ENCODE results near the gene SLC23A2.

The SLC23A2 gene

GRCh38 chr20:4896971-4897497 lies 104.3 kb downstream of the SLC23A2 start:
- TF ChIP-seq, protein P1, sequence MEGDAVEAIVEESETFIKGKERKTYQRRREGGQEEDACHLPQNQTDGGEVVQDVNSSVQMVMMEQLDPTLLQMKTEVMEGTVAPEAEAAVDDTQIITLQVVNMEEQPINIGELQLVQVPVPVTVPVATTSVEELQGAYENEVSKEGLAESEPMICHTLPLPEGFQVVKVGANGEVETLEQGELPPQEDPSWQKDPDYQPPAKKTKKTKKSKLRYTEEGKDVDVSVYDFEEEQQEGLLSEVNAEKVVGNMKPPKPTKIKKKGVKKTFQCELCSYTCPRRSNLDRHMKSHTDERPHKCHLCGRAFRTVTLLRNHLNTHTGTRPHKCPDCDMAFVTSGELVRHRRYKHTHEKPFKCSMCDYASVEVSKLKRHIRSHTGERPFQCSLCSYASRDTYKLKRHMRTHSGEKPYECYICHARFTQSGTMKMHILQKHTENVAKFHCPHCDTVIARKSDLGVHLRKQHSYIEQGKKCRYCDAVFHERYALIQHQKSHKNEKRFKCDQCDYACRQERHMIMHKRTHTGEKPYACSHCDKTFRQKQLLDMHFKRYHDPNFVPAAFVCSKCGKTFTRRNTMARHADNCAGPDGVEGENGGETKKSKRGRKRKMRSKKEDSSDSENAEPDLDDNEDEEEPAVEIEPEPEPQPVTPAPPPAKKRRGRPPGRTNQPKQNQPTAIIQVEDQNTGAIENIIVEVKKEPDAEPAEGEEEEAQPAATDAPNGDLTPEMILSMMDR (IDR thresholded peaks at IDR 0.05; ENCODE audit: control insufficient read depth, insufficient read depth, low read depth, low read length, missing control alignments): no peak

GRCh38 chr20:4896119-4896702 lies 105.1 kb downstream of the SLC23A2 start:
- DNase-seq (ENCODE audit: low read depth): no peak
- TF ChIP-seq, protein P1 (IDR thresholded peaks at IDR 0.05; ENCODE audit: control insufficient read depth, insufficient read depth, low read depth, low read length, missing control alignments): no peak
- H3K4me3 ChIP-seq (ENCODE audit: control insufficient read depth, low read depth, low read length): no peak overlapping the region

More at GRCh38 chr20:4896971-4897497, 104.3 kb downstream of the SLC23A2 start:
- H3K4me3 ChIP-seq (ENCODE audit: control insufficient read depth, low read depth, low read length): no peak overlapping the region
- DNase-seq (ENCODE audit: low read depth): no peak

DNA sequence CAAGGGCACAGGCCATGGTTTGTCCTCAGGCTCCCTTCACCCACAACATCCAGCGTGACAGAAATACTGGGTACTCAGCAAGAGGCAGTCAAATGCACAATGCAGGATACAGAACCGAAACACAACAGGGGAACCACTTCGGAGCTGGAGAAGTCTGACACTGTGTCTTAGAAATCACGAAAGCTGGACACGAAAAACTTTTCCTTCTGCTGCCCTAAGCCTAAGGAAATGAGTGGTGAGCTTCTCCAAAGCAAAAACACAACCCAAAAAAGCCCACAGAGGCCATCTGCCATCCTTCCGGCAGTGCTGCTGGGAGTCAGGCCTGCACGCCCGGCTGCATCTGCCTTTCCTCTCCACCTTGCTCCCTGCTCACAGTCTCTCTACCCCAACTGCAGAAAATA lies 106.3 kb downstream of the SLC23A2 start:
- no peak for DNase-seq (ENCODE audit: low read depth)
- TF ChIP-seq, protein P1 (IDR thresholded peaks at IDR 0.05; ENCODE audit: control insufficient read depth, insufficient read depth, low read depth, low read length, missing control alignments): no peak
- H3K4me3 ChIP-seq (ENCODE audit: control insufficient read depth, low read depth, low read length): no peak overlapping the region

GRCh38 chr20:4894409-4894808 lies 106.9 kb downstream of the SLC23A2 start:
- DNase-seq (ENCODE audit: low read depth): no peak
- H3K4me3 ChIP-seq (ENCODE audit: control insufficient read depth, low read depth, low read length): no peak overlapping the region

GRCh38 chr20:4893709-4894108 lies 107.6 kb downstream of the SLC23A2 start:
- TF ChIP-seq, protein P1 (IDR thresholded peaks at IDR 0.05; ENCODE audit: control insufficient read depth, insufficient read depth, low read depth, low read length, missing control alignments): no peak
- no peak for DNase-seq (ENCODE audit: low read depth)
- no peak overlapping the region for H3K4me3 ChIP-seq (ENCODE audit: control insufficient read depth, low read depth, low read length)

More at GRCh38 chr20:4894409-4894808, 106.9 kb downstream of the SLC23A2 start:
- TF ChIP-seq, protein P1 (IDR thresholded peaks at IDR 0.05; ENCODE audit: control insufficient read depth, insufficient read depth, low read depth, low read length, missing control alignments): no peak

GRCh38 chr20:4891997-4892396 lies 109.3 kb downstream of the SLC23A2 start:
- no peak for DNase-seq (ENCODE audit: low read depth)
- H3K4me3 ChIP-seq (ENCODE audit: control insufficient read depth, low read depth, low read length): no peak overlapping the region
- TF ChIP-seq, protein P1 (IDR thresholded peaks at IDR 0.05; ENCODE audit: control insufficient read depth, insufficient read depth, low read depth, low read length, missing control alignments): no peak
